ENCODE data around the gene ADCY3. TPM values are rescaled to one million over a fixed set of nuclear protein-coding genes. Genes with fewer than 3 reads are reported as not detected.

Gene ADCY3
- total RNA-seq, 2 experiments from 2014 or later: 28.1 to 31.4 TPM

GRCh38 chr2:24787532-24787931, 132.5 kb downstream of the ADCY3 start:
- DNase-seq (no peak), ATAC-seq (ENCODE audit: poor library complexity) (no peak)
- H3K27ac ChIP-seq (ENCODE audit: low read depth in 1 of 2, low read length in 2 of 2): no peak overlapping the region
- H3K27ac Mint-ChIP-seq: no peak overlapping the region
- no peaks in the 10 kb centered on the region for H3K9me3 Mint-ChIP-seq
- no peaks in the 10 kb centered on the region for H3K27me3 Mint-ChIP-seq
- H3K4me1 ChIP-seq (ENCODE audit: insufficient read depth, low read length): peaks cover 3% of the 10 kb centered on the region
- POLR2A ChIA-PET: no interaction called here
- H3K4me3 ChIP-seq (ENCODE audit: low read length): no peak overlapping the region
- intact Hi-C loops (cut with DNase I, micrococcal nuclease): no loop called here
- peaks cover 4% of the 10 kb centered on the region for H3K36me3 Mint-ChIP-seq (ENCODE audit: low read depth)
- peaks cover 4% of the 10 kb centered on the region for H3K4me1 Mint-ChIP-seq (ENCODE audit: low read depth)
- CTCF ChIA-PET: no interaction called here
- H3K36me3 ChIP-seq (ENCODE audit: insufficient read depth, low read length): no peaks in the 10 kb centered on the region
- no peak overlapping the region for H3K4me3 Mint-ChIP-seq
- TF ChIP-seq, protein P1, sequence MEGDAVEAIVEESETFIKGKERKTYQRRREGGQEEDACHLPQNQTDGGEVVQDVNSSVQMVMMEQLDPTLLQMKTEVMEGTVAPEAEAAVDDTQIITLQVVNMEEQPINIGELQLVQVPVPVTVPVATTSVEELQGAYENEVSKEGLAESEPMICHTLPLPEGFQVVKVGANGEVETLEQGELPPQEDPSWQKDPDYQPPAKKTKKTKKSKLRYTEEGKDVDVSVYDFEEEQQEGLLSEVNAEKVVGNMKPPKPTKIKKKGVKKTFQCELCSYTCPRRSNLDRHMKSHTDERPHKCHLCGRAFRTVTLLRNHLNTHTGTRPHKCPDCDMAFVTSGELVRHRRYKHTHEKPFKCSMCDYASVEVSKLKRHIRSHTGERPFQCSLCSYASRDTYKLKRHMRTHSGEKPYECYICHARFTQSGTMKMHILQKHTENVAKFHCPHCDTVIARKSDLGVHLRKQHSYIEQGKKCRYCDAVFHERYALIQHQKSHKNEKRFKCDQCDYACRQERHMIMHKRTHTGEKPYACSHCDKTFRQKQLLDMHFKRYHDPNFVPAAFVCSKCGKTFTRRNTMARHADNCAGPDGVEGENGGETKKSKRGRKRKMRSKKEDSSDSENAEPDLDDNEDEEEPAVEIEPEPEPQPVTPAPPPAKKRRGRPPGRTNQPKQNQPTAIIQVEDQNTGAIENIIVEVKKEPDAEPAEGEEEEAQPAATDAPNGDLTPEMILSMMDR (IDR thresholded peaks at IDR 0.05): no peak
- no peaks in the 10 kb centered on the region for H3K9me3 ChIP-seq (ENCODE audit: control insufficient read depth in 1 of 2, insufficient read depth in 1 of 2, low read length in 2 of 2)
- H3K27me3 ChIP-seq (ENCODE audit: control insufficient read depth in 1 of 2, insufficient read depth in 2 of 2, low read length in 2 of 2): no peaks in the 10 kb centered on the region

DNA sequence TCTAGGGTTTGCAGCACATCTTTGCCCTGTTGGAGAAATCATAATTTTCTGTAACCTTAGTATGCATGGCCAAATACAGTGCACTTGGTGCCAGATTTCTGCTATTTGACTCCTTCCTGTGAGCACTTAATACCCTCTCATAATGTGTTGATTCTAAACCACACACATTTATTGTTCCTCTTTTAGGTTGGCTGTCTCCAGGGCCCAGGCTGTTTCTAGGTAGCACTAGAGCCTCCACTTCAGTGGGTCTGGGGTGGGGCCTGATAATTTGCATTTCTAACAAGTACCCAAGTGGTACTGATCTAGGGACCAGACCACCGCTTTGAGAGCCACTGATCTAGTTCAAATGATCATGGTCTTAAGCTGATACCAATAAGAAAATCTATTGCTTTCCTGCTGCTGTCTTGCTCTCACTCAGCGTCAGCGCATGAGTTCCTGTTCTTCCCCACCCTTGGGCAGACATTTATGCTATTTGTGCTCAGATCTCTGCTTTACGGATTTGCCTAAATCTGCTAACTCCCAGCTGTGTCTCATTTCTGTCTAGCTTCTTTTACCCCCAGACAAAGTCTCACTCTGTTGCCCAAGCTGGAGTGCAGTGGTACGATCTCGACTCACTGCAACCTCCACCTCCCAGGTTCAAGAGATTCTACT, 134.2 kb downstream of the ADCY3 start:
- no peak overlapping the region for H3K4me3 ChIP-seq (ENCODE audit: low read length)
- Mint-ChIP-seq H3K4me3 (no peak overlapping the region), H3K9me3 (no peaks in the 10 kb centered on the region), H3K36me3 (ENCODE audit: low read depth) (no peaks in the 10 kb centered on the region), H3K27me3 (no peaks in the 10 kb centered on the region), H3K4me1 (ENCODE audit: low read depth) (no peaks in the 10 kb centered on the region), H3K27ac (no peak overlapping the region)
- no peaks in the 10 kb centered on the region for H3K27me3 ChIP-seq (ENCODE audit: control insufficient read depth in 1 of 2, insufficient read depth in 2 of 2, low read length in 2 of 2)
- no peaks in the 10 kb centered on the region for H3K9me3 ChIP-seq (ENCODE audit: control insufficient read depth in 1 of 2, insufficient read depth in 1 of 2, low read length in 2 of 2)
- TF ChIP-seq, protein P1 (IDR thresholded peaks at IDR 0.05): no peak
- ChIA-PET CTCF (interaction anchor here (0.6 kb wide), 1 partner anchor 13 kb away, joined by 3 read pairs; no protein-coding TSS in a partner anchor), POLR2A (interaction anchor here (0.8 kb wide), 1 partner anchor 461 kb away, joined by 3 read pairs; no protein-coding TSS in a partner anchor)
- no peaks in the 10 kb centered on the region for H3K4me1 ChIP-seq (ENCODE audit: insufficient read depth, low read length)
- H3K36me3 ChIP-seq (ENCODE audit: insufficient read depth, low read length): no peaks in the 10 kb centered on the region
- DNase-seq: no peak
- no peak for ATAC-seq (ENCODE audit: poor library complexity)
- intact Hi-C loops (cut with DNase I, micrococcal nuclease): no loop called here
- no peak overlapping the region for H3K27ac ChIP-seq (ENCODE audit: low read depth in 1 of 2, low read length in 2 of 2)

DNA sequence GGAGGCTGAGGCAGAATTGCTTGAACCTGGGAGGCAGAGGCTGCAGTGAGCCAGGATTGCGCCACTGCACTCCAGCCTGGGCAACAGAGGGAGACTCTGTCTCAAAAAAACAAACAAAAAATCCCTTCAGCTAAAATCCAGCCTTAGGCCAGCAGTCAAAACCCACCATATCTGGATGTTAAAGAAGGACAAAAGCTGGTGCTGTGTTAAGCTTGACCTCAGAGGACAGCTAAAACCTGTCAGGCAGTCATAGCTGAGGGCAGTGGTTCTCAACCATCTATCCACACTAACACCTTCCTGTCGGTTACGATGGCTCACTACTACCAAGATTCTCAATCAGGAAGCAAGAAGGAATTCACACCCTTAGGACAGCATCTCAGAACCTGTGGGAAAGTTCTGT, 136.4 kb downstream of the ADCY3 start:
- POLR2A ChIA-PET: interaction anchor here (1.5 kb wide), 1 partner anchor 9 kb away, joined by 3 read pairs; the partner anchor contains the start of genes CENPO and PTRHD1
- no peaks in the 10 kb centered on the region for H3K4me1 Mint-ChIP-seq (ENCODE audit: low read depth)

More for the DNA sequence above, 136.4 kb downstream of the ADCY3 start:
- TF ChIP-seq, protein P1 (IDR thresholded peaks at IDR 0.05): no peak
- H3K4me3 ChIP-seq (ENCODE audit: low read length): no peak overlapping the region
- no peak overlapping the region for H3K27ac ChIP-seq (ENCODE audit: low read depth in 1 of 2, low read length in 2 of 2)
- Mint-ChIP-seq H3K9me3 (no peaks in the 10 kb centered on the region), H3K4me3 (no peak overlapping the region), H3K36me3 (ENCODE audit: low read depth) (no peaks in the 10 kb centered on the region), H3K27me3 (no peaks in the 10 kb centered on the region), H3K27ac (no peak overlapping the region)
- no peaks in the 10 kb centered on the region for H3K9me3 ChIP-seq (ENCODE audit: control insufficient read depth in 1 of 2, insufficient read depth in 1 of 2, low read length in 2 of 2)
- no peaks in the 10 kb centered on the region for H3K27me3 ChIP-seq (ENCODE audit: control insufficient read depth in 1 of 2, insufficient read depth in 2 of 2, low read length in 2 of 2)
- DNase-seq (no peak), ATAC-seq (ENCODE audit: poor library complexity) (no peak)
- CTCF ChIA-PET: interaction anchor here (0.6 kb wide), 1 partner anchor 20 kb away, joined by 3 read pairs; no protein-coding TSS in a partner anchor
- H3K4me1 ChIP-seq (ENCODE audit: insufficient read depth, low read length): no peaks in the 10 kb centered on the region
- no peaks in the 10 kb centered on the region for H3K36me3 ChIP-seq (ENCODE audit: insufficient read depth, low read length)
- intact Hi-C loops (cut with DNase I, micrococcal nuclease): no loop called here
